GM21576 (cell line): Measurements from ENCODE around the gene CCDC154.

Source experiments
- ATAC-seq: cut with Tn5 transposase; IDR thresholded peaks from one replicate; pipeline ENCODE4 v1.9.1; 2021; ENCODE audit warnings: mild to moderate bottlenecking, moderate library complexity; ENCODE audit not compliant: unreplicated experiment

The CCDC154 gene

GRCh38 chr16:1438229-1439057, 5.9 kb downstream of the CCDC154 start:
- ATAC-seq: no peak

GRCh38 chr16:1437606-1438005, 6.8 kb downstream of the CCDC154 start:
- ATAC-seq: no peak

GRCh38 chr16:1436731-1437355, 7.5 kb downstream of the CCDC154 start:
- no peak for ATAC-seq

GRCh38 chr16:1435921-1436697, 8.2 kb downstream of the CCDC154 start:
- no peak for ATAC-seq

GRCh38 chr16:1434644-1435592, 9.4 kb downstream of the CCDC154 start:
- no peak for ATAC-seq

GRCh38 chr16:1433756-1434155, 10.6 kb downstream of the CCDC154 start:
- no peak for ATAC-seq

GRCh38 chr16:1433263-1433560, 11.1 kb downstream of the CCDC154 start:
- no peak for ATAC-seq

GRCh38 chr16:1432388-1433262, 11.7 kb downstream of the CCDC154 start:
- no peak for ATAC-seq

- ATAC-seq: no peak
Measured at GRCh38 chr16:1431497-1432270, 12.7 kb downstream of the CCDC154 start.

GRCh38 chr16:1430759-1431496, 13.4 kb downstream of the CCDC154 start, which contains the start of gene PERCC1:
Gene PERCC1, plus strand, starts transcription at chr16:1431078. Its CDS starts 1,516 bp downstream, at chr16:1432594.
- ATAC-seq: no peak

GRCh38 chr16:1430214-1430758, 14.1 kb downstream of the CCDC154 start:
- no peak for ATAC-seq

GRCh38 chr16:1429631-1430030, 14.7 kb downstream of the CCDC154 start:
- no peak for ATAC-seq

- no peak for ATAC-seq
Measured at GRCh38 chr16:1429012-1429411, 15.3 kb downstream of the CCDC154 start.

GRCh38 chr16:1428511-1428910, 15.8 kb downstream of the CCDC154 start:
- ATAC-seq: no peak

GRCh38 chr16:1427473-1428461, 16.6 kb downstream of the CCDC154 start:
- no peak for ATAC-seq

- no peak for ATAC-seq
Measured at GRCh38 chr16:1426734-1427471, 17.5 kb downstream of the CCDC154 start.
